Bone marrow (tissue), 2 donors: ENCODE results near the gene XPO1.
A peak's percentile ranks its signal among the peaks of the same experiment; 100 is the strongest.
"Not testable (repeated sequence)": the region's sequence is repeated elsewhere in the genome, so short reads cannot be mapped to it uniquely, and the experiment has no call there.

ENCODE experiments used
- DNase-seq, 2 donors: peaks; one replicate each; lab custom pipeline; 2025; lab: John Stamatoyannopoulos, UW

XPO1 gene

GRCh38 chr2:61538200-61538919 lies at the start of gene XPO1:
Gene XPO1, minus strand, starts transcription at chr2:61538356. Its CDS starts 4,459 bp downstream, at chr2:61533897.
- DNase-seq: peak; percentile 94 to 100

- DNase-seq: not testable (repeated sequence)
Observed at GRCh38 chr2:61586928-61587327, 48.8 kb upstream of the XPO1 start.

- DNase-seq: no peak
Observed at GRCh38 chr2:61585383-61585782, 47.2 kb upstream of the XPO1 start.

GRCh38 chr2:61584368-61584767 lies 46.2 kb upstream of the XPO1 start:
- DNase-seq: not testable (repeated sequence)

- no peak for DNase-seq
Observed at GRCh38 chr2:61582165-61582564, 44.0 kb upstream of the XPO1 start.

GRCh38 chr2:61581716-61582115 lies 43.6 kb upstream of the XPO1 start:
- no peak for DNase-seq

- DNase-seq: no peak
Observed at GRCh38 chr2:61575447-61575859, 37.3 kb upstream of the XPO1 start.

- DNase-seq: no peak
Observed at GRCh38 chr2:61566566-61566965, 28.4 kb upstream of the XPO1 start.

GRCh38 chr2:61562615-61563014 lies 24.5 kb upstream of the XPO1 start:
- no peak for DNase-seq

GRCh38 chr2:61558160-61558559 lies 20.0 kb upstream of the XPO1 start:
- no peak for DNase-seq

- DNase-seq: no peak
Observed at GRCh38 chr2:61557381-61557780, 19.2 kb upstream of the XPO1 start.

GRCh38 chr2:61554604-61555003 lies 16.4 kb upstream of the XPO1 start:
- DNase-seq: no peak

GRCh38 chr2:61550375-61551209 lies 12.4 kb upstream of the XPO1 start:
- DNase-seq: no peak

- DNase-seq: no peak
Observed at GRCh38 chr2:61549546-61549945, 11.4 kb upstream of the XPO1 start.

- no peak for DNase-seq
Observed at GRCh38 chr2:61543062-61543461, 4.9 kb upstream of the XPO1 start.

GRCh38 chr2:61540167-61540566 lies 2.0 kb upstream of the XPO1 start:
- not testable (repeated sequence) for DNase-seq

GRCh38 chr2:61538920-61539520 lies 864 bp upstream of the XPO1 start:
- no peak for DNase-seq

- no peak for DNase-seq
Observed at GRCh38 chr2:61537950-61538199, 281 bp downstream of the XPO1 start.

- peak in 1 of 2 donors; percentile 42 for DNase-seq
Observed at GRCh38 chr2:61537277-61537949, 743 bp downstream of the XPO1 start.

GRCh38 chr2:61536572-61537276 lies 1.4 kb downstream of the XPO1 start:
- peak; percentile 38 to 94 for DNase-seq

- DNase-seq: no peak
Observed at GRCh38 chr2:61536180-61536571, 2.0 kb downstream of the XPO1 start.

GRCh38 chr2:61535449-61535848 lies 2.7 kb downstream of the XPO1 start:
- DNase-seq: no peak
